ENCODE measurements around the gene IRGQ.

IRGQ gene

DNA sequence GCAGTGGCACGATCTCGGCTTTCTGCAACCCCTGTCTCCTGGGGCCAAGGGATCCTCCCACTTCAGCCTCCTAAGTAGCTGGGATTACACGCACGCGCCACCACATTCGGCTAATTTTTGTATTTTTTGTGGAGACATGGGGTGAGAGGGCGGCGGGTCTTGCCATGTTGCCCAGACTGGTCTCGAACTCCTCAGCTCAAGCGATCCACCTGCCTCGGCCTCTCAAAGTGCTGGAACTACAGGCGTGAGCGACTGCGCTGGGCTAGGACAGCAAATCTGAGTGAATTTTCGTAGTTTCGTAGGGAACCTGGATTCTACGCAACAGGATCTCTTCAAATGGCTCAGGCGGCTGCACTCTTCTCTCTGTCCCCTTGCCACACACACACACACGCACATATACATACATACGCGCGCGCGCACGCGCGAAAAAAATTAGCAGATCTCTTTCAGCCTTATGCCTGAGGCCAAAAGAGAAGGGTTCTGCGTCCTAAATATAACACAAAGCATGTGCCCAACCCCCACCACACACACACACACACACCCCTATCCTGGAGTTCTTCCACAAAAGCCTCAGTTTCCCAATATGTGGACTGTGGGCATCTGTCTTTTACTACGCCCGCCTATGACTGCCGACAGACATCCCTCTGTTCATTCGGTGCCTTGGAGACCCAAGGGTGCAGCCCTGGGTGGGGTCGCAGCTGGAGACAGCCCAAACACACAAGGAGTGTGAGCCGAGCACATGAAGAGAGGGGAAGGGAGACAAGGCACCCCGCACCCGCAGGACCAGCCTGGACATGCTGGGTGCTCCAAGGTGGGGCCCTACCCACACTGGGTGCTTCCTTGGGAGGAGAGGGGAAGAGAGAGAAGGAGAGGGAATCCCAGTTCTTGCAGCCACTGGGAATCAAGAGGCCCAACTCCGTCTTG, 19.7 kb downstream of the IRGQ start:
- no peaks in the 10 kb centered on the region for H3K9me3 ChIP-seq (ENCODE audit: control insufficient read depth in 5 of 5, low read length in 5 of 5)
- peaks cover 2 to 8% (median 6%) of the 10 kb centered on the region in 5 donors for H3K36me3 ChIP-seq (ENCODE audit: control insufficient read depth in 5 of 5, insufficient read depth in 5 of 5, low read length in 5 of 5)
- H3K4me1 ChIP-seq (ENCODE audit: control insufficient read depth in 5 of 5, insufficient read depth in 5 of 5, low read length in 5 of 5), result peaks cover 5 to 36% (median 30%) of the 10 kb centered on the region in 5 donors
- H3K27me3 ChIP-seq (ENCODE audit: control insufficient read depth in 5 of 5, insufficient read depth in 4 of 5, low read length in 5 of 5), result no peaks in the 10 kb centered on the region
- no peak overlapping the region for H3K9ac ChIP-seq (ENCODE audit: low read length in 5 of 5)
- peak overlapping the region; percentile 39 to 95 (median 88) for H3K4me3 ChIP-seq (ENCODE audit: low read depth in 1 of 5, low read length in 5 of 5)
- H3K27ac ChIP-seq (ENCODE audit: low read depth, low read length), result no peak overlapping the region

DNA sequence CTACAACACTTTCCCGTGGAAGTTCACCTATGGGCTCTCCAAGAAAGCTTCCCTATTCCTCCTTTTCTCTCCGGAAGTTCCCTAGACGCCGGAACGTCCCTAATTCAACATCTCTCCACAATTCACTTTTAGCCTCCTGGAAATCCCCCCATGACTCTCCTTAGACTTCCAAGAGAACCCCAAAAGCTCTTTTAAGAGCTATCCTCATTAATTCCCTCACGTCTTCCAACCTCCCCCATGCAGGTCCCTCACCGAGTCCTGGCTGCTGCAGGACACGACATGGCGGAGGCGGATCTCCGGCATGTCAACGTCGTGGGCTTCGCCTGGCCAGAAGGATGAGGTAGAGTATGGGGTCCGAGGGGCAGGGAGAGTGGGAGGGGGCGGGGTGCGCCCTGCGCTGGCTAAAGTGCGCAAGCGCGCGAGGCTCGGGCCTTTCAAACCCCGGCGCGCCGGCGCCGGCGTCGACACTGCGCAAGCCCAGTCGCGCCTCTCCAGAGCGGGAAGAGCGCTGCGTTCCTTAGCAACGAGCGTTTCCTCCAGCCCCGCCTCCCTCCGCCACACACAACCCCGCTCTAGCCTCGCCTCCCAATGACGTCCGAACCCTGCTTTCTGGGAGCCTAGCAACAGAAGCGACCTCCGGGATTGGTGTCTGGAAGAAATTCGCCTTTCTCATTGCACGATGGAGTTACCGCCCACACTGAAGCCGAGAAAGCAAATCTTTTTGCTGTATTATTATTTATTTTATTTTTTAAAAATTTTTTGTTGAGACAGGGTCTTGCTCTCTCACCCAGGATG, 20.6 kb downstream of the IRGQ start, which contains the start of the genes PINLYP and XRCC1:
Gene PINLYP, plus strand, starts transcription at position 646 of the 795 bp plus-strand sequence. CDS start 1,391 bp downstream, outside the sequence.
Gene XRCC1, minus strand, starts transcription at position 372 of the 795 bp plus-strand sequence. Its CDS starts 69 bp downstream, at position 303.
- H3K9me3 ChIP-seq (ENCODE audit: control insufficient read depth in 5 of 5, low read length in 5 of 5), result no peaks in the 10 kb centered on the region
- H3K4me3 ChIP-seq (ENCODE audit: low read depth in 1 of 5, low read length in 5 of 5), result peak within 1 kb of the TSS; percentile 81 to 95 (median 89)
- H3K27ac ChIP-seq (ENCODE audit: low read depth, low read length), result peak within 1 kb of the TSS; percentile 84
- H3K4me1 ChIP-seq (ENCODE audit: control insufficient read depth in 5 of 5, insufficient read depth in 5 of 5, low read length in 5 of 5), result peaks cover 5 to 29% (median 23%) of the 10 kb centered on the region in 5 donors
- H3K9ac ChIP-seq (ENCODE audit: low read length in 5 of 5), result peak within 1 kb of the TSS; percentile 89 to 96 (median 93)
- H3K27me3 ChIP-seq (ENCODE audit: control insufficient read depth in 5 of 5, insufficient read depth in 4 of 5, low read length in 5 of 5), result no peaks in the 10 kb centered on the region
- H3K36me3 ChIP-seq (ENCODE audit: control insufficient read depth in 5 of 5, insufficient read depth in 5 of 5, low read length in 5 of 5), result peaks cover 2 to 14% (median 6%) of the 10 kb centered on the region in 5 donors

DNA sequence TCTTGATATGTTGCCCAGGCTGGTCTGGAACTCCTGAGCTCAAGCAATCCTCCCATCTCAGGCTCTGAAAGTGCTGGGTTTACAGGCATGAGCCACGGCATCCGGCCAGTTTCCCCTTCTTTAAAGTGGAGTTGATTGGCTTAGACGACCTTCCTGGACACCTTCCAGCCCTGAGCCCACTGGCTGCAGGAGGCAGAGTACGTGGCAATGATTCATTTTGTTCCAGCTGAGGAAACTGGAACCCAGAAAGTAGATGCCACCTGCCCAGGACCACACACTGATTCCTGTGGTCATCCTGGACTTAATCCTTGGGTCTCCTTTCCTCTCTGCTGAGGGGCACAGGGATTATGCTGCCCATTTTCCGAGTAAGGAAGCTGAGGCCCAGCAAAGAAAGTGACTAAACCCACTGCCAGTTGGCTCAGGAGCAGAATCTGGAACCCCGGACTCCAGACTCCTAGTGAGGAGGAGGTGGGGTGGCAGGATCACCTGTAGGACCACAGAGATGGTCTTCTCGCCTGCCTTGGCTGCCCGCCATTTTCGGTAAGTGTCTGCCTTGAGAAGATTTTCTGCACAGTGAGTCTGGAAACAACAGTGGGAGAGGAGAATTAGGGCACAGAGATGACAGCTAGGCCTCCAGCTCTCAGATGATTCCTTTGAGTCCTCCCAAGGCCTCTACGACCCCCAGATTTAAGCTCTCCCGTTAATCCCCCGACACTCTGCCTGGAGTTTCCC, 21.3 kb downstream of the IRGQ start:
- peaks cover 5 to 22% (median 17%) of the 10 kb centered on the region in 5 donors for H3K4me1 ChIP-seq (ENCODE audit: control insufficient read depth in 5 of 5, insufficient read depth in 5 of 5, low read length in 5 of 5)
- H3K9me3 ChIP-seq (ENCODE audit: control insufficient read depth in 5 of 5, low read length in 5 of 5), result no peaks in the 10 kb centered on the region
- peak overlapping the region; percentile 84 for H3K27ac ChIP-seq (ENCODE audit: low read depth, low read length)
- H3K9ac ChIP-seq (ENCODE audit: low read length in 5 of 5), result peak overlapping the region; percentile 89 to 96 (median 93)
- H3K36me3 ChIP-seq (ENCODE audit: control insufficient read depth in 5 of 5, insufficient read depth in 5 of 5, low read length in 5 of 5), result peaks cover 2 to 17% (median 9%) of the 10 kb centered on the region in 5 donors
- peak overlapping the region; percentile 81 to 95 (median 89) for H3K4me3 ChIP-seq (ENCODE audit: low read depth in 1 of 5, low read length in 5 of 5)
- no peaks in the 10 kb centered on the region for H3K27me3 ChIP-seq (ENCODE audit: control insufficient read depth in 5 of 5, insufficient read depth in 4 of 5, low read length in 5 of 5)

DNA sequence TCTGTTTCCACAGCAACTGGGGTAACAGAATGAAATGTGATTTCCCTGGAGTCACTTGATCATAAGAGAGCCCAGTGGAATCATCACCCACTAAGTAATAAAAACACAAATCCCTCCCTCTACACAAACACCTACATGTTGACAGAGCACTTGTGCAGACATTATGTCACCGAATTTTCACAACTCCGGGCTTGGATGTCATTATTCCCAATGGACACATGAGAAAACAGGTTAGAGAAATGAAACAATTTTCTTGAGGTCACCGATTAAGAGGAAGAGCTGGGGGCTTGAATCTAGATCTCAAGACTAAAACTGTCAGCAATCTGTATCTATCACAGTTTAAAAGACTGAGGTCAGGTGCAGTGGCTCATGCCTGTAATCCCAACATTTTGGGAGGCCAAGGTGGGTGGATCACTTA, 23.8 kb downstream of the IRGQ start:
- H3K9ac ChIP-seq (ENCODE audit: low read length in 5 of 5), result peak overlapping the region in 2 of 5 donors; percentile 8 to 17
- peaks cover 2 to 17% (median 9%) of the 10 kb centered on the region in 5 donors for H3K36me3 ChIP-seq (ENCODE audit: control insufficient read depth in 5 of 5, insufficient read depth in 5 of 5, low read length in 5 of 5)
- no peak overlapping the region for H3K27ac ChIP-seq (ENCODE audit: low read depth, low read length)

DNA sequence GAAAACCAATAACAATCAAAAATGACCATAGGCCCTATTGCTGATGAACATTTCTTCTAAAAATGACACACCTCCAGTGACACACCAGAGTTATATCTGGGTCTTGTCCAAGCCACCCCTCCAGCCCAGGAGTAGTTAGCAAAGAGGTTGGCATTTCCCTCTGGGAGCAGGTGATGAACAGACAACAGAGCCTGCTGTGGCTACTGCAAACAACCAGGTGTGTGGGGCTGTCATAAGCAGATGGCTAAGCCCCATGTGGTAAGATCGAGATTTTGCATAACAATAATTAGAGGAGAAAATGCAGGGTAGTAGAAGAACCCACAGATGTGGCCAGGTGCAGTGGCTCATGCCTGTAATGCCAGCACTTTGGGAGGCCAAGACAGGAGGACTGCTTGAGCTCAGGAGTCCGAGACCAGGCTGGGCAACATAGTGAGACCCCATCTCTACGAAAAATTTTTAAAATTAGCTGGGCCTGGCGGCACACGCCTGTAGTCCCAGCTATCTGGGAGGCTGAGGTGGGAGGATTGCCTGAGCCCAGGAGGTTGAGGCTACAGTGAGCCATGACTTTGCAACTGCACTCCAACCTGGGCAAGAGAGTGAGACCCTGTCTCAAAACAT, 25.7 kb downstream of the IRGQ start:
- Histone ChIP-seq H3K27me3 (ENCODE audit: control insufficient read depth in 5 of 5, insufficient read depth in 4 of 5, low read length in 5 of 5) (no peaks in the 10 kb centered on the region), H3K4me1 (ENCODE audit: control insufficient read depth in 5 of 5, insufficient read depth in 5 of 5, low read length in 5 of 5) (peaks cover 5 to 15% (median 11%) of the 10 kb centered on the region in 5 donors), H3K9me3 (ENCODE audit: control insufficient read depth in 5 of 5, low read length in 5 of 5) (no peaks in the 10 kb centered on the region), H3K27ac (ENCODE audit: low read depth, low read length) (no peak overlapping the region), H3K4me3 (ENCODE audit: low read depth in 1 of 5, low read length in 5 of 5) (no peak overlapping the region), H3K9ac (ENCODE audit: low read length in 5 of 5) (no peak overlapping the region), H3K36me3 (ENCODE audit: control insufficient read depth in 5 of 5, insufficient read depth in 5 of 5, low read length in 5 of 5) (peaks cover 2 to 17% (median 9%) of the 10 kb centered on the region in 5 donors)

More for the DNA sequence above, 23.8 kb downstream of the IRGQ start:
- no peaks in the 10 kb centered on the region for H3K9me3 ChIP-seq (ENCODE audit: control insufficient read depth in 5 of 5, low read length in 5 of 5)
- H3K27me3 ChIP-seq (ENCODE audit: control insufficient read depth in 5 of 5, insufficient read depth in 4 of 5, low read length in 5 of 5), result no peaks in the 10 kb centered on the region
- peaks cover 5 to 22% (median 17%) of the 10 kb centered on the region in 5 donors for H3K4me1 ChIP-seq (ENCODE audit: control insufficient read depth in 5 of 5, insufficient read depth in 5 of 5, low read length in 5 of 5)
- no peak overlapping the region for H3K4me3 ChIP-seq (ENCODE audit: low read depth in 1 of 5, low read length in 5 of 5)

DNA sequence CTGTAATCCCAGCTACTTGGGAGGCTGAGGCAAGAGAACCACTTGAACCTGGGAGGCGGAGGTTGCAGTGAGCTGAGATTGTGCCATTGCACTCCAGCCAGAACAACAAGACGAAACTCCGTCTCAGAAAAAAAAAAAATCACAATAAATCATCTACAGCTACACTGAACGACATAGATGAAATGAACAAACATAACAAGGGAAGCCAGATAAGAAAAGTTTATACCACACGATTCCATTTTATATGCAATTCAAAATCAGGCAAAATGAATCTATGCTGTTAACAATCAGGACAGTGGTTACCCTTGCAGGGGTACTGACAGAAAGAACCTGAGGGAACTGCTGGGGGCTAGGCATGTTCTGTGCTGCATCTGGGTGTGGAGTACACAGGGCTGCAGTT, 26.3 kb downstream of the IRGQ start:
- no peaks in the 10 kb centered on the region for H3K27me3 ChIP-seq (ENCODE audit: control insufficient read depth in 5 of 5, insufficient read depth in 4 of 5, low read length in 5 of 5)
- no peak overlapping the region for H3K27ac ChIP-seq (ENCODE audit: low read depth, low read length)
- H3K4me1 ChIP-seq (ENCODE audit: control insufficient read depth in 5 of 5, insufficient read depth in 5 of 5, low read length in 5 of 5), result peaks cover 2 to 11% (median 5%) of the 10 kb centered on the region in 5 donors
- no peak overlapping the region for H3K4me3 ChIP-seq (ENCODE audit: low read depth in 1 of 5, low read length in 5 of 5)
- H3K36me3 ChIP-seq (ENCODE audit: control insufficient read depth in 5 of 5, insufficient read depth in 5 of 5, low read length in 5 of 5), result peaks cover 2 to 17% (median 9%) of the 10 kb centered on the region in 5 donors
- H3K9me3 ChIP-seq (ENCODE audit: control insufficient read depth in 5 of 5, low read length in 5 of 5), result no peaks in the 10 kb centered on the region
- H3K9ac ChIP-seq (ENCODE audit: low read length in 5 of 5), result no peak overlapping the region

DNA sequence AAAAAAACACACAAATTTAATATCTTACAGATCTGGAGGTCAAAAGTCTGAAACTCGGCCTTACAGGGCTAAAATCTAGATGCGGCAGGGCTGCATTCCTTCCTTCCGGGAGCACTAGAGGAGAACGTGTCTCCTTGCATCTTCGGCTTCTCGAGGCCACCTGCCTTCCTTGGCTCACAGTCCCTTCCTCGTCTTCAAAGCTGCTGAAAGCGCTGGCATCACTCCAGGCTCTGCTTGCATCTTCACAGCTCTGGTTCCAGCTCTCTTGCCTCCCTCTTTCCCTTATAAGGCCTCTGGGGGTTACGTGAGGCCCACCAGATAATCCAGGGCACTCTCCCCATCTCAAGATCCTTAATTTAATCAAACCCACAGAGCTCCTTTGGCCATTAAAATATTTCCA, 31.1 kb downstream of the IRGQ start:
- Histone ChIP-seq H3K27me3 (ENCODE audit: control insufficient read depth in 5 of 5, insufficient read depth in 4 of 5, low read length in 5 of 5) (no peaks in the 10 kb centered on the region), H3K9me3 (ENCODE audit: control insufficient read depth in 5 of 5, low read length in 5 of 5) (no peaks in the 10 kb centered on the region), H3K36me3 (ENCODE audit: control insufficient read depth in 5 of 5, insufficient read depth in 5 of 5, low read length in 5 of 5) (peaks cover 0 to 29% (median 16%) of the 10 kb centered on the region in 5 donors), H3K27ac (ENCODE audit: low read depth, low read length) (no peak overlapping the region), H3K9ac (ENCODE audit: low read length in 5 of 5) (no peak overlapping the region), H3K4me1 (ENCODE audit: control insufficient read depth in 5 of 5, insufficient read depth in 5 of 5, low read length in 5 of 5) (peaks cover 0 to 20% (median 3%) of the 10 kb centered on the region in 5 donors), H3K4me3 (ENCODE audit: low read depth in 1 of 5, low read length in 5 of 5) (no peak overlapping the region)

DNA sequence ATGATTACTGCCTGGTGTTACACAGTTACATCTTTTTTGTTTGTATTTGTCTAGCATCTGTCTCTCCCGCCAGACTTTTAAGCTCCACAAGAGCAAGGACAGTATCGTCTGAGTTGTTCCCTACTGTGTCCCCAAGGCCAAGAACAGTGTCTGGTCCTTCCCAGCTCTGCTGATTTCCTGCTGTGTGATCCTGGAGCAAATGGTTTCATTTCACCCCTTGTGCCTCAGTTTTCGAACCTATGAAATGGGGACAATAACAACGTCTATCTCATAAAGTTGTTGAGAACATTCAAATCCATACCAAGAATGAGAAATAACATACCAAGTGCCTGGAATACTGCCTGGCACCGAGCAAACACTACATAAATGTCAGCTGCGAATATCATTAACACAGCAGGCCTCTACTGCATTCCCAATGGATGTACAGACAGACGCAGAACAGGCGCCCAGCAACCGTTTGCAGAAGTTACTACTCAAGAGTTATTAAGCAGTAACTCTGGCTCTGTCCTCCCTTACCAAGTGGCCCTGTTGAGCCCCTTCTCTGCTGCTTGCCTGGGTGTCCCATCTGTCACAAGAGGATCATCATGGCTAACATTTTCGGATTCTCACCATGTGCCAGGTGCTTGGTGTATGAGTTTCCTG, 32.0 kb downstream of the IRGQ start:
- Histone ChIP-seq H3K9ac (ENCODE audit: low read length in 5 of 5) (no peak overlapping the region), H3K9me3 (ENCODE audit: control insufficient read depth in 5 of 5, low read length in 5 of 5) (no peaks in the 10 kb centered on the region), H3K36me3 (ENCODE audit: control insufficient read depth in 5 of 5, insufficient read depth in 5 of 5, low read length in 5 of 5) (peaks cover 0 to 31% (median 17%) of the 10 kb centered on the region in 5 donors), H3K4me3 (ENCODE audit: low read depth in 1 of 5, low read length in 5 of 5) (no peak overlapping the region), H3K27me3 (ENCODE audit: control insufficient read depth in 5 of 5, insufficient read depth in 4 of 5, low read length in 5 of 5) (no peaks in the 10 kb centered on the region), H3K4me1 (ENCODE audit: control insufficient read depth in 5 of 5, insufficient read depth in 5 of 5, low read length in 5 of 5) (peaks cover 0 to 20% (median 3%) of the 10 kb centered on the region in 5 donors), H3K27ac (ENCODE audit: low read depth, low read length) (no peak overlapping the region)

All from subcutaneous abdominal adipose tissue (tissue), 5 donors.